ENCODE measurements around the gene MVB12B. TPM values are rescaled to one million over a fixed set of nuclear protein-coding genes. Genes with fewer than 3 reads are reported as not detected.
A peak's percentile ranks its signal among the peaks of the same experiment; 100 is the strongest.

MVB12B gene
- total RNA-seq, 4 donors from 2014 or later, result 10.2 to 25.7 (median 14.0) TPM

GRCh38 chr9:126335837-126336735 lies 9.5 kb downstream of the MVB12B start:
- H3K4me3 ChIP-seq, result no peak overlapping the region
- no peak for DNase-seq (ENCODE audit: low spot score in 2 of 2)
- H3K4me1 ChIP-seq, result peaks cover 28% of the 10 kb centered on the region

GRCh38 chr9:126336736-126337325 lies 10.2 kb downstream of the MVB12B start:
- peaks cover 28% of the 10 kb centered on the region for H3K4me1 ChIP-seq
- WGBS, result 89% methylated on average over 10 of the region's 10 CpGs
- no peak for TF ChIP-seq EP300 (IDR thresholded peaks at IDR 0.05)
- no peak for TF ChIP-seq POLR2AphosphoS5 (IDR thresholded peaks at IDR 0.05)
- TF ChIP-seq POLR2A (IDR thresholded peaks at IDR 0.05), result no peak
- no peak for TF ChIP-seq CTCF (IDR thresholded peaks at IDR 0.05)
- H3K27ac ChIP-seq, result no peak overlapping the region
- no peaks in the 10 kb centered on the region for H3K9me3 ChIP-seq
- no peak for DNase-seq (ENCODE audit: low spot score in 2 of 2)
- H3K36me3 ChIP-seq, result peaks cover 16% of the 10 kb centered on the region
- no peaks in the 10 kb centered on the region for H3K27me3 ChIP-seq
- no peak overlapping the region for H3K4me3 ChIP-seq

More at GRCh38 chr9:126335837-126336735, 9.5 kb downstream of the MVB12B start:
- TF ChIP-seq CTCF (IDR thresholded peaks at IDR 0.05), result no peak
- TF ChIP-seq POLR2A (IDR thresholded peaks at IDR 0.05), result no peak
- no peak for TF ChIP-seq POLR2AphosphoS5 (IDR thresholded peaks at IDR 0.05)
- Histone ChIP-seq H3K27ac (no peak overlapping the region), H3K9me3 (no peaks in the 10 kb centered on the region), H3K27me3 (no peaks in the 10 kb centered on the region), H3K36me3 (peaks cover 8% of the 10 kb centered on the region)
- WGBS, result 79% methylated on average over 14 of the region's 19 CpGs

- TF ChIP-seq POLR2A (IDR thresholded peaks at IDR 0.05), result no peak
- no peak for TF ChIP-seq CTCF (IDR thresholded peaks at IDR 0.05)
- TF ChIP-seq POLR2AphosphoS5 (IDR thresholded peaks at IDR 0.05), result no peak
- no peak for TF ChIP-seq EP300 (IDR thresholded peaks at IDR 0.05)
- DNase-seq (ENCODE audit: low spot score in 2 of 2), result no peak
- H3K36me3 ChIP-seq, result peaks cover 20% of the 10 kb centered on the region
- H3K4me3 ChIP-seq, result no peak overlapping the region
- whole genome bisulfite sequencing, result 85% methylated on average over 25 of the region's 32 CpGs
- no peak overlapping the region for H3K27ac ChIP-seq
- H3K27me3 ChIP-seq, result no peaks in the 10 kb centered on the region
- no peaks in the 10 kb centered on the region for H3K9me3 ChIP-seq
- H3K4me1 ChIP-seq, result peaks cover 20% of the 10 kb centered on the region
Measured at GRCh38 chr9:126337729-126338372, 11.2 kb downstream of the MVB12B start.

- peaks cover 18% of the 10 kb centered on the region for H3K4me1 ChIP-seq
- no peaks in the 10 kb centered on the region for H3K9me3 ChIP-seq
- 45% methylated on average over 3 of the region's 3 CpGs for WGBS
- no peak overlapping the region for H3K27ac ChIP-seq
- H3K4me3 ChIP-seq, result no peak overlapping the region
- no peaks in the 10 kb centered on the region for H3K27me3 ChIP-seq
- H3K36me3 ChIP-seq, result peaks cover 20% of the 10 kb centered on the region
- DNase-seq (ENCODE audit: low spot score in 2 of 2), result peak in 1 of 2 donors; percentile 43
- TF ChIP-seq EP300 (IDR thresholded peaks at IDR 0.05), result no peak
- no peak for TF ChIP-seq POLR2A (IDR thresholded peaks at IDR 0.05)
- TF ChIP-seq POLR2AphosphoS5 (IDR thresholded peaks at IDR 0.05), result no peak
- no peak for TF ChIP-seq CTCF (IDR thresholded peaks at IDR 0.05)
Measured at GRCh38 chr9:126338945-126339344, 12.3 kb downstream of the MVB12B start.

- Histone ChIP-seq H3K27ac (no peak overlapping the region), H3K9me3 (no peaks in the 10 kb centered on the region)
- 84% methylated on average over 4 of the region's 4 CpGs for WGBS
Measured at GRCh38 chr9:126341426-126341825, 14.8 kb downstream of the MVB12B start.

More at GRCh38 chr9:126341426-126341825, 14.8 kb downstream of the MVB12B start:
- H3K36me3 ChIP-seq, result peaks cover 20% of the 10 kb centered on the region
- no peak overlapping the region for H3K4me3 ChIP-seq
- no peaks in the 10 kb centered on the region for H3K27me3 ChIP-seq
- peaks cover 4% of the 10 kb centered on the region for H3K4me1 ChIP-seq
- TF ChIP-seq POLR2A (IDR thresholded peaks at IDR 0.05), result no peak
- no peak for DNase-seq (ENCODE audit: low spot score in 2 of 2)
